GM18873 (cell line): Measurements from ENCODE around the gene UHMK1.

Source experiments
- ATAC-seq: cut with Tn5 transposase; IDR thresholded peaks from one replicate; pipeline ENCODE4 v1.9.1; 2021; ENCODE audit warnings: mild to moderate bottlenecking, moderate library complexity, moderate number of reproducible peaks; ENCODE audit not compliant: unreplicated experiment, low FRiP score

The UHMK1 gene

DNA sequence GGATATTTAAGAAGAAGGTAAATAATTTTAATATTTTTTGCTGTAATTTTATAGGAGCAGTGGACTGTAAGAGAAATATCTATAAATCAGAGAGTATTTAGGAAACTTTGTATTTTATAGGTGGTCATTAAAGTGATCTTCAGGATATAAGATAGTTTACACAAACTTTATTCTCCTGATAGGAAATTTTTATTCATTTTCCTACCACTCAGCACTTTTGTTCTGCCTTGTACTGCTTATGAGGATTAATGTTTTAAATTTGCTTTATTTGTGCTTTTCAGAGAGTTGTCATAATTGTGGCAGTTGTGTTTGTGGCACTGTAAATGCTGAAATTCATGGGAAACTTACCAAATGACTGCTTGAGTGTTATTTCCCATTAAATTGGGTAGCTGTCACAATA lies 29.7 kb downstream of the UHMK1 start:
- ATAC-seq, result no peak

- peak; percentile 71 for ATAC-seq
These were observed 32.8 kb downstream of the UHMK1 start for GRCh38 chr1:162530307-162530987.

GRCh38 chr1:162530988-162531319 lies 33.3 kb downstream of the UHMK1 start:
- ATAC-seq, result no peak

DNA sequence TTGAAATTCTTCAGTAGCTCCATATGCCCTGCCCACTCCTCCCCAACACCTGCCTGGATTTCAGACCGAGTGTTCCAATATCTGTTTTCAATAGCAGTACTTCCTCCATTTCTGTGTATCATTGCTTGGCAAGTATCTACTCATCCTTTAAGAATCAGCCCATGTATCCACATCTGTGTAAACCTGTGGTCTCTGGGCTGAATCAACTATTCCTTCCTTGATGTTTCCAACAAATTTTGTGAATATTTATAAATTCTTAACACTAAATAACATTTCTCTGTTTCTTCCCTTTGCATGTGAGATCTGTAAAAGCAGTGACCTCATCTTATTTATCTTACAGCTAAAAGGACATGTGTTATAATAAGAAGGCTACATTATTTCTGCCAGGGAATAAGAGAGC lies 37.9 kb downstream of the UHMK1 start:
- ATAC-seq, result no peak

- ATAC-seq, result no peak
These were observed 38.9 kb downstream of the UHMK1 start for GRCh38 chr1:162536511-162536910.

DNA sequence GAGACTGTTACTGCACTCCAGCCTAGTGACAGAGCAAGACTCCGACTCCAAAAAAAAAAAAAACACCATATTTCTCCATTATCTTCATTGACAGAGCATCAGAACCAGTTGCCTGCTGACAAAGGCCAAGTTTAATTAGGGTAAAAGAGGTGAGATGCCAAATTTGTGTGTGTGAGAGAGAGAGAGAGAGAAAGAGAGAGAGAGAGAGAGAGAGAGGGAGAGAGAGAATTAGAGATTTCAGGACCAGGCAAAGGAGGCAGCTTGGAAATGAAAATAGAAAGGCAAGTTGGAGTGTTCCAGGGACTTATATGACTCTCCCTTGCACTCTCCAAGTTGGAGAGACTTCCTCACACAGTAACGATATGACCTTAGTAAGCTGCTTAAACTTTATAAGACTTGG lies 39.6 kb downstream of the UHMK1 start:
- ATAC-seq, result no peak

- ATAC-seq, result no peak
These were observed 41.3 kb downstream of the UHMK1 start for GRCh38 chr1:162538815-162539431.

DNA sequence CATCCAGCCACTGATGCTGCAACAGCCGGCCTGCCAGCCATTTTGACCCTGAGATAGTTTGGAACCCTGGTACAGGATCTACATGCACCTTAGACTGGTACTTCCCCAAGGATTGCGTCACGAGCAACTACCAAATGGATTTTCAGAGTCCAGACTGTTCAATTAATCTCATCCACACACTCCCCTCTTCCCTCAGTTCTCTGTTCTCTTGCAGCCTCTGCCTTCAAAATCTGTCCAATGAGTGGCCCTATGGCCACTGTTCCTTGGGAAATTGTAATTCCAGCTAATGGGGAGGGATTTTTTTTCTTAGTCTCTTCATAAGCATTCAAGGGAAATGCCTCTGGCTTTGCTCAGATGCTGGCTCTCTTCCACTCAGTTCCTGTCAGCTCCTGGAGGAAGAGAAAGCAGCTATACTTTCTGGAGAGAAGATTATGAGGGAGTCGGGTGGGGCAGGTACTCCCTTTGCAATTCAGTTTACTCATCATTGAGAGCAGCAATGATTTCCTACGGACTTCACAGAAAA lies 44.1 kb downstream of the UHMK1 start:
- ATAC-seq, result no peak

- no peak for ATAC-seq
These were observed 45.6 kb downstream of the UHMK1 start for GRCh38 chr1:162543228-162543627.

GRCh38 chr1:162548170-162548569 lies 50.6 kb downstream of the UHMK1 start:
- no peak for ATAC-seq

DNA sequence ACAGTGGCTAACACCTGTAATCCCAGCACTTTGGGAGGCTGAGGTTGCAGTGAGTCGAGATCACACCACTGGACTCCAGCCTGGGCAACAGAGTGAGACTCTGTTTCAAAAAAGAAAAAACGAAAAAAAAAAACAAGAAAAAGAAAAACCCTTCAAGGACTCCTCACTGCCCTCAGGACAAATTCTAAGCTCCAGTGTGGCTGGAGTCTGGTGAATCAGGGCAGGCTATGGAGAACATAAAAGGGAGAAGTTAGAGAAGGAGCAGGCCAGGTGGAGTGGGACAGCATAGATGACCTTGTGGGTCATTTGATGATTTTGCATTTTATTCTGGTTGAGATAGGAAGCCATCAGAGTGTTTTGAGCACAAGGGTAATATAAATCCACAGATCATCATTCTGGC lies 51.4 kb downstream of the UHMK1 start:
- ATAC-seq, result no peak

DNA sequence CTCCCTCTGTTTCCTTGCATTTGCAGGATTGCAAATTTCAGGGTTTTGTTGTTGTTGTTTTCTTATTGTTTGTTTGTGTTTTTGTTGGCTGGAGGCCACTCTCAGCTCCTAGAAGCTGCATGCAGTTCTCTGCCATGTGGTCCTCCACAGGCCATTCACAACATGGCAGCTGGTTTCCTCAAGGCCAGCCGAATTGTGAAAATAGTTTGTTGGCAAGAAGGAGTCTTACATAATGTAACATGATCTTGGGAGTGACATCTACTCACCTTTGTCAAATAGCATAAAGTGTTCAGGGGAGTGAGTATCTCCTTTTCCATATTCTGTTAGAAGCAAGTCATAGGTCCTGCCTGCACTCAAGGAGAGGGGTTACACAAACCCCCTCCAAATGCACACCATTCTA lies 53.3 kb downstream of the UHMK1 start:
- ATAC-seq, result no peak

DNA sequence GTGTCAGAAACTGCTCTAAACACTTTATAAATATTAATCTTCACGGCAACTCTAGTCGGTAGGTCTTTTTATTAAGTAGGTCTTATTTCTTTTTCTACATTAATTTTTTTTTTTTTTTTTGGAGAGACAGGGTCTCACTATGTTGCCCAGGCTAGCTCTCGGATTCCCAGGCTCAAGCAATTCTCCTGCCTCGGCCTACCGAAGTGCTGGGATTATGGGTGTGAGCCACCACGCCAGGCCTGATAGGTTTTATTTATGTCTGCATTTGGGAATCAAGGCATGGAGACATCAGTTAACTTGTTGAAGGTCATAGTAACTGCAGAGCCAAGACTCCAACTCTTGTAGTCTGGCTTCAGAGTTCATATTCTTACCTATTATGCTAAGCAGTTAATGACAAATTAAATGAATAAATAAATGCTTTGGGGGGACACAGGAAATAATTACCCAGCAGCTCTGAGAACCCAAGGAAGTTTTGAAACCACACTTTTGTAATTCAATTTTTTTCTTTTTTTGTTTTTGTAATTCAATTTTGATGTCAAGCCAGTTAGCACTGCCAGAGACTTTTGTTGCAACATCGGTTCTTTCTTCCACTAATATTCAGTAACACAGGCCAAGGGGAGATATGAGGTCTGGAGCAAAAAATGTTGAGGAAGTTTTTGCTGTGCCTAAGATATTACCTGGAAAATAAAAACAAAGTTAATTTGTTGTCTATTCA lies 54.5 kb downstream of the UHMK1 start:
- no peak for ATAC-seq

GRCh38 chr1:162552684-162553252 lies 55.1 kb downstream of the UHMK1 start:
- ATAC-seq, result no peak

DNA sequence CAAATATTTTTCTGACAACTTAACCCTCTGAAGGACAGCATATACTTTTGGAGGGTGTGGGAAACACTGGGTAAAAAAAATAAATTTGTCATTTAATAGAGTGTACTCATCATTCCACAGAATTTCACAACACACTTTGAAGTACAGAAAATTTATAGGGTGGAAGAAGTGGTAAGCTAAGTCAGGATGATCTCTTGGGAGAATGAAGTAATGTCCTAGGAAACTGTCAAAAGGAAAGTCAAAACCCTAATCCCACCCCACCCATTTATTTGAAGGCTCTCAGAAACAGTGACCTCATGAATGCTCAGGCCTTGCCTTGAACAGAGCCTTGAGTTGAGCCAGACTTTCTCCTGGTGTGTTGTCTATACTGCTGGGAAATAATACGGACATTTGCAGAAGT lies 56.6 kb downstream of the UHMK1 start:
- no peak for ATAC-seq

- ATAC-seq, result no peak
These were observed 59.9 kb downstream of the UHMK1 start for GRCh38 chr1:162557536-162557935.

DNA sequence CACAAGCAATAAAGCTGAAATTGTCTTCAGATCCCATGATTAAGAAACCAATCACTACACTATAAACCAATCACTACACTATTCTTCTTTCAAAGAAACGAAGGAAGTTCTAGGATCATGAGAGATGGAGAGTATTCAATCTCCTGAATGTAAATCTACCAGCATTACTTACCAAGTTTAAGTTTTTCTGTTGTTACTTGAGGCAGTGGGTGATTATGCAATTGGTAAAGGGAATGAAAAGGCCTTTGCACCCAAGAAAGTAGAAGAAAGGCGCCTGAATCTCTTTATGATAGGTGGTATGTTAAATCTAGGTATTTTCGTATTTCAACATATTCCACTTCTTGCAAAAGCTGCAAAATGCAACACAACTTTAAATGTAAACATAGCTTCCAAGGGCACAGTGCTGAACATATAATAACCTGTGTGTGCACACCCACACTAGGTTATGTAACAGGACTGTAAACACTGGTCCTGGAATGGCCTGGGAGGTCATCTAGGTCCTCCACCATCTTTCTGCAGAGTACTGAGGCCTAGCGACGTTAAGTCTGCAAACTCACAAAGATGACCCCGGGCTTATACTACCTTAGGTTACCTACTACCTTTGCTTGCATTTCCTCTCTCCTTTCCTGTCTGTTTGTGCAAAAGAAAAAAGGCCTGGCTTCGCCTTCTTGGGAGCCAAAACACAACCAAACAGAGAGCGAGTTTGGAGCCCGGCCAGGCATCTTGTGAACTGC lies 62.9 kb downstream of the UHMK1 start:
- ATAC-seq, result no peak

DNA sequence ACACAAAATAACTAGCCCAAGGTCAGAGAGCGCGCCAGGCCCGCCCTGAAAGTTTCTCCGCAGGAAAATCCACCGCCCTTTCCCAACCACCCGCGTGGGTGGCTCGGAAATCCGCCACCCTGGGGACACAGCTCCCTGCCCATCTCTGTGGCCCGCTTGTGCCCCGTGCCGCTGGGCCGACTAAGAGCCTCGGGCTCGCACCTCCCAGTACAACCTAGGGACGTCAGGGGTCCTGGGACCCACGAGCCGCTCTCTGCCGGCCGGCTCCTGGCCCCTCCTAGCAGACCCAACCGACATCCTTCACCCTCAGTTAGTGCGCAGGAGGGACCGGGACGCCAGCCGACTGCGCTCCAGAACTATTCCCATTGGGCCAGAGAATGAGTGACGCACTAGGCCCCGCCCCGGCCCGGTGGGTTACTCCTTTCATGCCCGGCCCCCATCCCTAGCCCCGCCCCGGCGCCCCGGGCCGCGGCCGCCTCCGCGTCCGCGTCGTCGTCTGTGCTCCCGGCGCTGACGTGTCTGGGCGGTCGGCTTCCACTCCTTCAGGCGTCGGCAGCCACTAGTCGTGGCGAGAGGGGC lies 63.5 kb downstream of the UHMK1 start:
- ATAC-seq, result peak; percentile 93

- peak; percentile 30 for ATAC-seq
These were observed 64.2 kb downstream of the UHMK1 start, which contains the start of gene UAP1 for GRCh38 chr1:162561616-162562469. Gene UAP1 (plus strand): TSS chr1:162561722. CDS start chr1:162566069, 4,347 bp downstream.
